Heart right ventricle (tissue), 16 donors: ENCODE results near the gene DRAP1. TPM values are rescaled to one million over a fixed set of nuclear protein-coding genes. Genes with fewer than 3 reads are reported as not detected.
A peak's percentile ranks its signal among the peaks of the same experiment; 100 is the strongest.

Experiments used
- ATAC-seq, 8 donors: fragments of 200-7000 bp; cut with Tn5 transposase; one replicate each; pipeline ENCODE4 v1.9.1; 2020; ENCODE audit warnings: mild to moderate bottlenecking in 8 of 8, moderate library complexity in 8 of 8, moderate number of reproducible peaks in 1 of 8
- DNase-seq, 2 donors: peaks; one replicate each; pipeline ENCODE4 v3.0.0-alpha.2; 2020
- H3K27ac ChIP-seq, 10 donors: fragments of 200-600 bp; sonication (generic) in 2 of 10; one replicate each; pipeline versions ENCODE4 v1.5.0 to v1.8.0; 2020 to 2022; ENCODE audit warnings: mild to moderate bottlenecking in 3 of 10
- H3K27me3 ChIP-seq, 7 donors: fragments of 200-600 bp; one replicate each; pipeline ENCODE4 v1.8.0; 2021 to 2022; ENCODE audit warnings: mild to moderate bottlenecking in 2 of 7
- H3K36me3 ChIP-seq, 9 donors: fragments of 200-600 bp; sonication (generic) in 1 of 9; one replicate each; pipeline versions ENCODE4 v1.5.0 to v1.8.0; 2020 to 2022; ENCODE audit warnings: mild to moderate bottlenecking in 2 of 9
- H3K4me1 ChIP-seq, 9 donors: fragments of 200-600 bp; sonication (generic) in 1 of 9; one replicate each; pipeline versions ENCODE4 v1.5.0 to v1.8.0; 2020 to 2022; ENCODE audit warnings: mild to moderate bottlenecking in 4 of 9
- H3K4me3 ChIP-seq, 10 donors: fragments of 200-600 bp; sonication (generic) in 2 of 10; one replicate each; pipeline versions ENCODE4 v1.5.0 to v1.8.0; 2020 to 2022; ENCODE audit warnings: mild to moderate bottlenecking in 7 of 10, moderate library complexity in 2 of 10
- H3K9me3 ChIP-seq, 11 donors: fragments of 200-600 bp in 10 of 11; sonication (generic) in 2 of 11; one replicate each; pipeline versions ENCODE4 v1.5.0 to v1.8.0; 2013 to 2022; ENCODE audit warnings: mild to moderate bottlenecking in 2 of 11, control low read depth in 1 of 11, moderate library complexity in 1 of 11
- CTCF ChIP-seq, 9 donors: fragments of 200-600 bp; sonication (generic) in 2 of 9; IDR thresholded peaks; one replicate each; pipeline versions ENCODE4 v1.5.0 to v1.8.0; 2021 to 2022; ENCODE audit warnings: antibody characterized with exemption in 9 of 9, mild to moderate bottlenecking in 5 of 9, moderate library complexity in 1 of 9
- WGBS, 2 donors: extraction: QIAGEN DNeasy Blood & Tissue Kit; methylation state at CpG; one replicate each; pipeline ENCODE4 v1.1.7; 2013; ENCODE audit warnings: inconsistent platforms in 1 of 2; 5-methylcytosine and 5-hydroxymethylcytosine counted together
- intact Hi-C, 10 donors: fragments of 100-400 bp; cut with DNase I; formaldehyde crosslinking; loops; one replicate each; pipeline versions ENCODE4 v1.11.1 to v1.14.2; 2022
- polyA plus RNA-seq, 2 donors: library from polyadenylated mRNA; stranded (reverse); fragments of 200-250 nt; gene quantifications; one replicate each; pipeline ENCODE4 v1.2.3, GENCODE V29; 2013
- total RNA-seq, 10 donors: library from RNA; stranded (reverse); fragmentation: NEBNext Ultra II Directional in 3 of 10; extraction: Animal tissue kit (Norgen Biotek cat#: 25700) in 3 of 10; gene quantifications; one replicate each; pipeline versions ENCODE4 v1.2.1 to v1.2.4, GENCODE V29; 2021 to 2023
- donor health status: Arrhythmogenic right ventricular cardiomyopathy.
- donor health status: ischemic (EF 13 %, LVEDD 7.1; RV severe dilation, severe dysfunction).
- donor health status: healthy with polysubstance abuse.
- donor health status: DM: no; HTN: yes; CAD: no.
- donor health status: DM: no; HTN: no; CAD: no.
- donor health status: ischemic (EF 25% LVEDD 6.9; RV normal size, moderate dysfunction).
- donor health status: ischemic (EF 25% LVEDD 5.7; RV mildly dilated, moderate dysfunction).
- donor health status: healthy.
- donor health status: DM: yes; HTN: yes; CAD: no.
- donor health status: Ischemic cardiomyopathy.
- donor health status: ischemic (EF 35%, LVEDD 5.7; RV mildly dilated, moderate dysfunction).
- donor health status: nonischemic (EF 11% LVEDD 7.7; RV severe dilation, severe dysfunction).
- donor health status: DM: yes; HTN: yes; CAD: no.
- donor health status: PGD.
- donor health status: ischemic (EF 29% LVEDD 5.4; RV normal size, mild dysfunction).
- donor health status: nonischemic (EF 23%, LVEDD 6.1; RV moderate dilation, normal function).

DRAP1 gene
- total and polyA plus RNA-seq, 12 donors = 69.4 to 210 (median 98.8) TPM

DNA sequence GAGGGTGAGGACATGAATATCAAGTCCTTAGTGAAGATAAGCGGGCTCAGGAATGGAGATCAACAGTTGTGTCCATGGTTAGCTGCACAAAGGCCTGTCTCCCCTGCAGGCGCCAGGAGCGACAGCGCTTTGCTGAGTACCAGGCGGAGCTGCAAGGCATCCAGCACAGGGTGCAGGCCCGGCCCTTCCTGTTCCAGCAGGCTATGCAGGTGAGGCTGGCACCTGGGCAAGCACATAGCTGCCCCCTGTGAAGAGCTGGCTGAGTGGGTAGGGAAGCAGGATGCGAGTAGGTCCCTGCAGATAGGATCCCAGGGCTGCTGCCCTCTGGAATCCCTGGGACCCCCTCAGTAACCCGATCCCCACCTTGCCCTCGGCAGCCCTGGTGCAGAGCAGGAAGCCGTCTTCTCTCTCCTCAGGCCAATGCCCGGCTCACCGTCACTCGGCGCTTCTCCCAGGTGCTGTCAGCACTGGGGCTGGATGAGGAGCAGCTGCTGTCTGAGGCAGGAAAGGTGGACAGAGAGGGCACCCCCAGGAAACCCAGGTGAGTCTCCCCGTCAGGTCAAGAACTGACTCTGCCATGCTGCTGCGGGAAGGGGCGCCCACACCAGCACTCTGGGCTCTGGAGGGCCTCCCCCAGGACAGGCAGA is 39.7 kb downstream of the DRAP1 start:
- no peak for DNase-seq
- Histone ChIP-seq H3K9me3 (no peaks in the 10 kb centered on the region), H3K4me3 (no peak overlapping the region), H3K27ac (no peak overlapping the region), H3K4me1 (peaks cover 6 to 30% (median 23%) of the 10 kb centered on the region in 9 donors), H3K27me3 (peaks cover 0 to 12% (median 5%) of the 10 kb centered on the region in 7 donors), H3K36me3 (peaks cover 0 to 7% (median 0%) of the 10 kb centered on the region in 9 donors)
- WGBS, 2 donors = 69 to 71% methylated on average over 17 of the region's 17 CpGs
- intact Hi-C loops = no loop called here
- no peak for TF ChIP-seq CTCF (IDR thresholded peaks at IDR 0.05)
- no peak for ATAC-seq

DNA sequence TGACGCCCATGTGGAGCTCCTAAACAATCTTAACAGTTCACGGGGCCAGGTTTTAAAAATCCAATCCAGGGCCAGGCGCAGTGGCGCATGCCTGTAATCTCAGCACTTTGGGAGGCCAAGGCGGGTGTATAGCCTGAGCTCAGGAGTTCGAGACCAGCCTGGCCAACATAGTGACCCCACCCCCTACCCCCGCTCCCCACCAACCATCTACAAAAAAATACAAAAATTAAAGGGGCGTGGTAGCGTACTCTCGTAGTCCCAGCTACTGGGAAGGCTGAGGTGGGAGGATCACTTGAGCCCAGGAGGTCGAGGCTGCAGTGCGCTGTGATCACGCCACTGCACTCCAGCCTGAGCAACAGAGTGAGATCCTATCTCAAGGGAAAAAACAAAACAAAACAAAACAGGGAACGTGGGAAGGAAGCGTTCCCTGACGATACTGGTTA is 41.6 kb downstream of the DRAP1 start:
- no peak for TF ChIP-seq CTCF (IDR thresholded peaks at IDR 0.05)
- H3K27ac ChIP-seq = peak overlapping the region; percentile 74 to 98 (median 92)
- no peaks in the 10 kb centered on the region for H3K9me3 ChIP-seq
- DNase-seq (no peak), ATAC-seq (peak in 4 of 8 donors; percentile 1 to 26 (median 6))
- peaks cover 0 to 1% (median 0%) of the 10 kb centered on the region in 7 donors for H3K27me3 ChIP-seq
- WGBS, 2 donors = 56% methylated on average over 16 of the region's 16 CpGs
- H3K4me3 ChIP-seq = peak overlapping the region; percentile 80 to 100 (median 92)
- intact Hi-C loops = loop anchor here in 7 of 10 donors (1.0 to 5.0 kb wide), 7 partner anchors 36 to 74 kb away; partner anchors contain the start of genes FIBP (in 6 of the 7), C11orf68 (in 5 of the 7), DRAP1 (in 5 of the 7) and BANF1 (in 3 of the 7)
- H3K4me1 ChIP-seq = peaks cover 6 to 34% (median 27%) of the 10 kb centered on the region in 9 donors
- peaks cover 0 to 27% (median 18%) of the 10 kb centered on the region in 9 donors for H3K36me3 ChIP-seq

- DNase-seq (peak; percentile 97 to 99), ATAC-seq (peak; percentile 97 to 99 (median 99))
- Histone ChIP-seq H3K9me3 (no peaks in the 10 kb centered on the region), H3K27me3 (no peaks in the 10 kb centered on the region), H3K4me3 (peak within 1 kb of the TSS; percentile 80 to 100 (median 92)), H3K36me3 (peaks cover 4 to 33% (median 24%) of the 10 kb centered on the region in 9 donors), H3K27ac (peak within 1 kb of the TSS; percentile 74 to 98 (median 92)), H3K4me1 (peaks cover 6 to 34% (median 27%) of the 10 kb centered on the region in 9 donors)
- WGBS, 2 donors = 0% methylated on average over 76 to 97 of the region's 97 CpGs
- TF ChIP-seq CTCF (IDR thresholded peaks at IDR 0.05) = peak in 1 of 9 donors; percentile 10
- intact Hi-C loops = loop anchor here in 7 of 10 donors (1.0 to 5.0 kb wide), 7 partner anchors 36 to 74 kb away; partner anchors contain the start of genes FIBP (in 6 of the 7), C11orf68 (in 5 of the 7), DRAP1 (in 5 of the 7) and BANF1 (in 3 of the 7)
These were observed 42.3 kb downstream of the DRAP1 start, which contains the start of gene SART1 for GRCh38 chr11:65961267-65962140. TSS of gene SART1 (plus strand) at chr11:65961734. CDS start at chr11:65961781, 47 bp downstream.
